WI38 (cell line): ENCODE measurements around the gene DIP2C.

Experiments used
- H3K4me3 ChIP-seq: 2 replicates; pipeline ENCODE4 v1.5.1; 2011; ENCODE audit warnings: low read depth, mild to moderate bottlenecking, control low read depth, low read length
- TF ChIP-seq, protein P1 (sequence below): IDR thresholded peaks from 2 replicates; pipeline ENCODE4 v1.5.1; 2012; ENCODE audit warnings: low read depth, mild to moderate bottlenecking, control low read depth, low read length

The DIP2C gene

DNA sequence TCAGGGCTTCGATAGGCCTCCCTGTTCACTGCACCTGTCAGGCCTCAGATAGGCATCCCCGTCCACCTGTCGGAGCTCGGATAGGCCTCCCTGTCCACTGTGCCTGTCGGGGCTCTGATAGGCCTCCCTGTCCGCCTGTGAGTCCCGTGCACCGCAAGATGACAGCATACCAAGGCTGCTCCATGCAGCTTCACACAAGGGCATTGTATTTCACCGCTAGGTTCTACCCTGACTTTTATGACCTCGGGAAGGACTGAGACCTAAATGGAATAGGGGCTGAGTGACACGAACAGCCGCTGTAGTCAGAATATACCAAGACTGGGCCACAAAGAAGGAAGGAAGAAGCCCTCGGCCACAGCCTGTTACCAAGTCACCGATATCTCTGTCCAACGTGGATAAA lies 271.2 kb downstream of the DIP2C start:
- H3K4me3 ChIP-seq, result no peak overlapping the region
- TF ChIP-seq, protein P1, sequence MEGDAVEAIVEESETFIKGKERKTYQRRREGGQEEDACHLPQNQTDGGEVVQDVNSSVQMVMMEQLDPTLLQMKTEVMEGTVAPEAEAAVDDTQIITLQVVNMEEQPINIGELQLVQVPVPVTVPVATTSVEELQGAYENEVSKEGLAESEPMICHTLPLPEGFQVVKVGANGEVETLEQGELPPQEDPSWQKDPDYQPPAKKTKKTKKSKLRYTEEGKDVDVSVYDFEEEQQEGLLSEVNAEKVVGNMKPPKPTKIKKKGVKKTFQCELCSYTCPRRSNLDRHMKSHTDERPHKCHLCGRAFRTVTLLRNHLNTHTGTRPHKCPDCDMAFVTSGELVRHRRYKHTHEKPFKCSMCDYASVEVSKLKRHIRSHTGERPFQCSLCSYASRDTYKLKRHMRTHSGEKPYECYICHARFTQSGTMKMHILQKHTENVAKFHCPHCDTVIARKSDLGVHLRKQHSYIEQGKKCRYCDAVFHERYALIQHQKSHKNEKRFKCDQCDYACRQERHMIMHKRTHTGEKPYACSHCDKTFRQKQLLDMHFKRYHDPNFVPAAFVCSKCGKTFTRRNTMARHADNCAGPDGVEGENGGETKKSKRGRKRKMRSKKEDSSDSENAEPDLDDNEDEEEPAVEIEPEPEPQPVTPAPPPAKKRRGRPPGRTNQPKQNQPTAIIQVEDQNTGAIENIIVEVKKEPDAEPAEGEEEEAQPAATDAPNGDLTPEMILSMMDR, result no peak

DNA sequence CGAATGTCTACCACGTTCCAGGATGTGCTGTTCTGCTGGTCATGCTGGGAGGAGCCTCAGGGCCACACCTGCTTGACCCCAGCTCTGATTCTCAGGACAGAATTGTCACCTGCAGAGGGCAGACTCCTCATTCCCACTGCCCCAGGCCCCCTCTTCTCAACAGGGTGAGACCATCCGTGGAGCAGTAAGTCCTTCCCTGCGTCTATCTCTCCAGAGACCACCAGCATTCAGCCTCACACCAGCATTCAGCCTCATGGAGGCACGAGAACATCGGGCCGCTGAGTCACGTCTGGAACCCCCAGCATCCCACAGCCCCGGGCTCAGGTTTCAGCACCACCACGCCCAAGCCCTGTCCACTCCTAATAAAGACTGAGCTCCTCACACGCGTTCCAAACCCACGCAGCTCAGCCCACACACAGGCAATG lies 273.4 kb downstream of the DIP2C start:
- H3K4me3 ChIP-seq, result no peak overlapping the region
- TF ChIP-seq, protein P1, result no peak

DNA sequence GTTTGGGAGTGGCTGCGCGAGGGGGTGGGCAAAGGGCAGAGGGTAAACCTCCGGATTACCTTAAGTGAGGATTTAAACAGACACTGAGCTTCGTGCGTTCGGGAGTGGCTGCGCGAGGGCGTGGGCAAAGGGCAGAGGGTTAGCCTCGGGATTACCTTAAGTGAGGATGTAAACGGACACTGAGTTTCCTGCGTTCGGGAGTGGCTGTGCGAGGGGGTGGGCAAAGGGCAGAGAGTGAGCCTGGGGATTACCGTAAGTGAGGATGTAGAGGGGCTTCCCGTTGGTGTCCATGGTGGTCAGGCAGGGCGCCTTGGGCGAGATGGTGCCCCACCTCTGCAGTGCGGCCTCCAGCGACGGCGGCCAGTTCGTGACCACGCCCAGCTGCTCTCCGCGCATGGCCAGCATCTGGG lies 275.8 kb downstream of the DIP2C start:
- H3K4me3 ChIP-seq, result no peak overlapping the region
- TF ChIP-seq, protein P1, result no peak

DNA sequence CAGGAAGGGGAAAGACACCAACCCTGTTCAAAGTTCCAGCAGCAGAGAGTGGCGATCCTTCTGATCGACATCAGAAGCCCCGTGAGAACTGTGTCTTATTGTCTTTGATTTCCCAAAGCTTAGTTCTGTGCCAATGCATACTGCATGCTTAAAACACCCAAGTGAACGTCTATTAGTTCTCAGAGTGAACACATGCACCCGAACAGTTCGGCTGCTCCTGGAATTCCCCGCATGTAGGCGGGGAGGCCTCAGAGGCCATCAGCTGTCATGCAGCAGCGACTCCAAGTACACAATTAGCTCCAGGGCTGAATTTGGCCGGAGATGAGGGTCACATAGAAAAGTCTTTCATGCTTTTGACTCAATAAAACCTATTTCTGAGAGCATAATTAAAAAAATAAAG lies 277.4 kb downstream of the DIP2C start:
- TF ChIP-seq, protein P1, result no peak
- H3K4me3 ChIP-seq, result no peak overlapping the region

DNA sequence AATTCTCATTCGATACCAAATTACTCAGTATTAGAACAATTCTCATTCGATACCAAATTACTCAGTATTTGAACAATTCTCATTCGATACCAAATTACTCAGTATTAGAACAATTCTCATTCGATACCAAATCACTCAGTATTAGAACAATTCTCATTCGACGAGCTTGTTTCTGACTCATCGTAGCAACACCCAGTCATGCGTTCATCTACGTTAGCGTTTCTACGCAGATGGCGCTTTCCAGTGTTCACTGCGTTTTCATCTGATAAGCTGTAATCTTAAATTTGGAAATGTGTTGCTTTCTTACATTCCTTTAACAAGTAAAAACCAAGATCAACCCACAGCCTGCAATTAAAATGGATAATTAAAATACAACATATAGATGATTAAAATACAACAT lies 277.9 kb downstream of the DIP2C start:
- TF ChIP-seq, protein P1, result no peak
- H3K4me3 ChIP-seq, result no peak overlapping the region

DNA sequence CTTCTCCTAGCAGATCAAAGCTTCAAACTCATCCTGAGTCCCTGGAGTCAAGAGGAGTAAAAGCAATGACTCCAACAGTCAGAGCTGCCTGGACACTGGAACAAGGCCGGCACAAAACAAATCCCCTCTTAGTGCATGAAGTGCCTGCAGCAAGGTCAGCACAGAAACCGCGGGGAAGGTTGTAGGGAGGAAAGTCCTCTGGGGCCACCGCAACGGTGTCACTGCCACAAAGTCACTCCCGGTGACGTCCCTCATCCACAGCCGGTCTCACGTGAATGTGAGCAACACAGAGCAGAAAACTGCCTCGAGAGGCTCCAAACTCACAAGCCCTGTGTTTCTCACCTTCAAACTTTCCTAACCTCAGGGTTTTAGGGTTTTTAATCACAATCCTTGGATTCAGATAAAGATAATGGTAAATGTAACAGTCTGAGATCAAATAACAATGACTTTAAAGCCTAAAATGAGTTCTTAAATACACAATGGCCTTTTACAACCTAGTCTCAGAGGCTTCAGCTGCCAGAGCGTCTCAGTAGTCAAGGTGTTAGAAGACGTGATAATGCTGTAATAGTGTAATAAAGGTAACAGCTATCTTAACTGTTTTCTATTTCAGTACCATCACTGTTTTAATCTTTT lies 279.9 kb downstream of the DIP2C start:
- H3K4me3 ChIP-seq, result no peak overlapping the region
- TF ChIP-seq, protein P1, result no peak

DNA sequence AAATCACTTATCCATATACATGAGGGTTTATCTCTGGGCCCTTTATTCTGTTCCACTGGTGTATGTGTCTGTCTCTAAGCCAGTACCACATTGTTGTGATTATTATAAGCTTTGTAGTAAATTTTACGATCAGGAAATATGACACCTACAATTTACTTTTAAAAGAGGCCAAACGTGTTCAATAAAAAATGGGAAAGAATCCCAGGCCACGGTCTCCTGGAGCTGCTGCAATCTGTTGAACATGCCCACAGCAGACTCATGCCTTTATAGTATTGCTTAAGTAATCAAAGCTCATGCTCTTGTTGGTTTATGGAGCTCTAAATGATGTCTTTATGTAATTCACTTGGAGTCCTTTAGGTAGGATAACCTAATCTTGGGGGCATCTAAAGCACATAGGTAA lies 281.2 kb downstream of the DIP2C start:
- H3K4me3 ChIP-seq, result no peak overlapping the region
- TF ChIP-seq, protein P1, result no peak
